ENCODE data around the gene IFT88. TPM values are rescaled to one million over a fixed set of nuclear protein-coding genes. Genes with fewer than 3 reads are reported as not detected.

Gene IFT88, protein sequence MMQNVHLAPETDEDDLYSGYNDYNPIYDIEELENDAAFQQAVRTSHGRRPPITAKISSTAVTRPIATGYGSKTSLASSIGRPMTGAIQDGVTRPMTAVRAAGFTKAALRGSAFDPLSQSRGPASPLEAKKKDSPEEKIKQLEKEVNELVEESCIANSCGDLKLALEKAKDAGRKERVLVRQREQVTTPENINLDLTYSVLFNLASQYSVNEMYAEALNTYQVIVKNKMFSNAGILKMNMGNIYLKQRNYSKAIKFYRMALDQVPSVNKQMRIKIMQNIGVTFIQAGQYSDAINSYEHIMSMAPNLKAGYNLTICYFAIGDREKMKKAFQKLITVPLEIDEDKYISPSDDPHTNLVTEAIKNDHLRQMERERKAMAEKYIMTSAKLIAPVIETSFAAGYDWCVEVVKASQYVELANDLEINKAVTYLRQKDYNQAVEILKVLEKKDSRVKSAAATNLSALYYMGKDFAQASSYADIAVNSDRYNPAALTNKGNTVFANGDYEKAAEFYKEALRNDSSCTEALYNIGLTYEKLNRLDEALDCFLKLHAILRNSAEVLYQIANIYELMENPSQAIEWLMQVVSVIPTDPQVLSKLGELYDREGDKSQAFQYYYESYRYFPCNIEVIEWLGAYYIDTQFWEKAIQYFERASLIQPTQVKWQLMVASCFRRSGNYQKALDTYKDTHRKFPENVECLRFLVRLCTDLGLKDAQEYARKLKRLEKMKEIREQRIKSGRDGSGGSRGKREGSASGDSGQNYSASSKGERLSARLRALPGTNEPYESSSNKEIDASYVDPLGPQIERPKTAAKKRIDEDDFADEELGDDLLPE
- 5.2 and 7.2 TPM in 2 replicates for total RNA-seq

GRCh38 chr13:20566898-20567874 is at the start of gene IFT88:
Gene IFT88 (plus strand): TSS chr13:20567157. CDS start chr13:20574386, 7,229 bp downstream.

DNA sequence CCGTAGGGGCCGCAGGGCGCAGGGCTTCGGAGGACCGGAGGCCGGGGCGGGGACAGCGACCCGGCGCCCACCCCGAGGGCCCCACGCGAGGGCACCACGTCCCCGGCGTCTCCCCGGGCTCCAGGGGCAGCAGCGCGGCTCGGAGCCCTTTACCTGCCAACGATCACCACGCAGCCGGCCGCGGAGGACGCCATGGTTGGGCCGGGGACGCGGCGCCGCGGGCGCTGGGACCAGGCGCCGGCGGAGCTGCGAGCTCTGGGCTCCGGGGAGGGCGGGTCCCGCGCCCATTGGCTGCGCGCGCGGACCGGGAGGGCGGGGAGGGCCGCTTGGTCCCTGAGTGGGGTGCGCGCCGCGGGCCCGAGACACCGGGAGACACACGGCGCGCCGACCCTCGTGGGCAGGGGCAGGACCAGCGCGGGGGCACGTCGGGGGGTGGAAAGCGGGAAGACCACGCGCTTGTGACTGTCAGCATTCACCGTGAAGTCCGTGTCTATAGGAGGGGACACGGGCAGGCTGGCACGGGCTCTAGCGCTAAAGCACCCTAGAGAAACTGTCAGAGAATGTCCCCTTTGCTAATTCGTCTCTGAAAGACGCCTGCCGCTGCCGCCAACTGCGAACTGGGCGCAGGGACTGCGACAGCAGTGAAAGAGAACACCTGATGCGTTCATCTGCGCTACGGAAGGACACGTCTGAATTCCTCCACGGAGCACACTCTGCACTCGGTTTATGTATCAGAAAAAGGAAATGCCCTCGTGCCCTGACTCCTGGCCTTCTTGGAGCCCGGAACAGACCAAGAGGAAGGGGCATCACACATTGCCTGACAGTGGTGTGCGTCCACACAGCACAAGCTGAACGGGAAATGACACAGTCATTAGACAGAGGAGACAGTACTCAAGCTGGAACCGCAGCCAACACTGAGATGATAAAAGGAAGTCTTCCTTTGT is 41.1 kb upstream of the IFT88 start, which contains the start of gene CRYL1:
Gene CRYL1, minus strand, starts transcription at position 257 of the 944 bp plus-strand sequence. Its CDS starts 63 bp downstream, at position 194.

DNA sequence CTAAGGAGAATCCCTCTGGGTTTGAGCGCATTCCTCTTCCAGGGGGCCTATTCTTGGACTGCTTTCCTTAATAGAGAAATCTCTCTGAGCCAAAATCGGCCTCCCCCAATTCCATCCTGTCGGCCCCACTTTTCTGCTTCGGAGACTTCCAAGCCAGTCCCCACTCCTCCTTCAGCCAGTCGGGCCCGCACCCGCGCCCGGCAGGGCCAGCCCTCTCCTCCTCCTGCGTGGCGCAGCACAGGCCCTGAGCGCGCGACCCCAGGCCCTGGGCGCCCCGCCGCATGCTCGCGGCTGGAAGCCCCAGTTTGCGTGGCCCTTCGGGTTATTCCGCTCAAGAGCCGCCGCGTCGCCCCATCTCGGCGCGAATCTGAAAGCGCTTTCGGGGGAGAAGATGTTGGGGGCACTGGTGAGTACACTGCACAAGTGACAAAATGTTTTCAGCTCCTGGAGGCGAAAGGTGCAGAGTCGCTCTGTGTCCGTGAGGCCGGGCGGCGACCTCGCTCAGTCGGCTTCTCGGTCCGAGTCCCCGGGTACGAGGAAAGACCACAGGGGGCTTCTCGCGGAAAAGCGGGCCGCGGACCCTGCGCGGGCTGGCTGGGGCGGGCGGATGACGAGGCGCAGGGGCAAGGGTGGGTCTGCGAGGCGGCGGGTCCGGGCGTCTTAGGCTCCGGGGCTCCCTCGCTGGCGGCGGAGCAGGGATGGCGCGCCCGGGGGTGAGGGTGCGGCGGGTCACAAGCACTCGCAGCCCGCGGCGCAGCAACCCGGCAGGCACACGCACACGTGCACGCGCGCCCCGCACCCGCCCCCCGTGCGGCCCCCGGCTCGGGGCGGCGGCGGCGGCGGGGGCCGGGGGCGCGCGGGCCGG is 136.2 kb downstream of the IFT88 start, which contains the start of gene IL17D:
Gene IL17D, plus strand, starts transcription at position 785 of the 865 bp plus-strand sequence. CDS start 303 bp downstream, outside the sequence.

Other genes starting within 250 kb of the IFT88 start
- gene CRYL1, start 41.3 kb upstream of the IFT88 start, total RNA-seq, result 42.8 and 43.4 TPM in 2 replicates
- gene IL17D, start 136.5 kb downstream of the IFT88 start, total RNA-seq, result 2.0 and 2.3 TPM in 2 replicates
- 12.1 and 15.7 TPM in 2 replicates for gene EEF1AKMT1, start 206.8 kb downstream of the IFT88 start, total RNA-seq

All from mammary microvascular endothelial cell (primary cell).